HG03457 (cell line): ENCODE data around the gene TSPAN5.

Experiments used
- ATAC-seq: cut with Tn5 transposase; IDR thresholded peaks from one replicate; pipeline ENCODE4 v1.9.1; 2021; ENCODE audit warnings: moderate number of reproducible peaks; ENCODE audit not compliant: unreplicated experiment

The TSPAN5 gene

GRCh38 chr4:98522062-98522461, 136.3 kb downstream of the TSPAN5 start:
- no peak for ATAC-seq

GRCh38 chr4:98521486-98521885, 136.9 kb downstream of the TSPAN5 start:
- ATAC-seq: no peak

GRCh38 chr4:98519268-98519977, 139.0 kb downstream of the TSPAN5 start:
- ATAC-seq: no peak

- ATAC-seq: peak; percentile 98
Observed at GRCh38 chr4:98518559-98519267, 139.7 kb downstream of the TSPAN5 start.

DNA sequence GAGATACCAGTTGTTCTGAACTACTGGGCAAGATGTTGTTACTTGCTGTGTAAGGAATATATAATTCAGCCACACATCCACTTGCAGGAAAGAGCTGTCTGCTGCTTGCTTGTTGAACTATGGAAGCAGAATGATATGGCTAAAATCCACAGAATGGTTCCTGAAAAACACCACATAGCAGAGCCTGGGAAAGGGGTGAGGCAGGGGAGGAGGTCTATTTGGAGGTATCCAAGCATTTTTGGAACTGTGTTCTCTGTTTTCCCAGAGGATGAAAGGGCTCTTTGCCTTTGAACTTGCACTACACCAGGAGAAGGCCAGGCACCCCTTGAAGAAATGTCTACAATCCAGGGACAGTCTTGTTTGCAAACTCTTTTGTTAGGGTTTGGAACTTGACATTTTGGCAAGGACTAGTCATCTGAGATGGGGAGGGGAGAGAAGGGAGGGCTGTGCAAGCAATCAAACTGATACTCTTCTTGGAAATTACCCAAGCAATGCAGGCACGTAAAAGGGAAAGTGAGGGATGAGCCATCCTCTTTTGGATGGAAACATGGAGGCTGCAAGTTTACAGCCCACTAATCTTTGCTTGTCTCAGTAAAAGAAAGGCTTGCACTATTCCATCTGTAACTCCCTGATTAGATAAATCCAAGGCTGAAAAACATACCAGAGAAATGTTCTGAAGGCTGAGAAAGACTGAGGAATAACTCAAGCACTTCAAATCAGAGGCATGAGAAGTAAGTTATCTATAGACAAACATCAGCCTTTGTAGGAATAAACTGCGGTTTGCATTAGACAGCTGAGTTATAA, 141.0 kb downstream of the TSPAN5 start:
- ATAC-seq: no peak

GRCh38 chr4:98516441-98517217, 141.8 kb downstream of the TSPAN5 start:
- no peak for ATAC-seq

GRCh38 chr4:98516042-98516440, 142.4 kb downstream of the TSPAN5 start:
- no peak for ATAC-seq

- no peak for ATAC-seq
Observed at GRCh38 chr4:98515470-98515809, 143.0 kb downstream of the TSPAN5 start.

GRCh38 chr4:98514741-98515469, 143.5 kb downstream of the TSPAN5 start:
- no peak for ATAC-seq

GRCh38 chr4:98512918-98513317, 145.5 kb downstream of the TSPAN5 start:
- no peak for ATAC-seq

DNA sequence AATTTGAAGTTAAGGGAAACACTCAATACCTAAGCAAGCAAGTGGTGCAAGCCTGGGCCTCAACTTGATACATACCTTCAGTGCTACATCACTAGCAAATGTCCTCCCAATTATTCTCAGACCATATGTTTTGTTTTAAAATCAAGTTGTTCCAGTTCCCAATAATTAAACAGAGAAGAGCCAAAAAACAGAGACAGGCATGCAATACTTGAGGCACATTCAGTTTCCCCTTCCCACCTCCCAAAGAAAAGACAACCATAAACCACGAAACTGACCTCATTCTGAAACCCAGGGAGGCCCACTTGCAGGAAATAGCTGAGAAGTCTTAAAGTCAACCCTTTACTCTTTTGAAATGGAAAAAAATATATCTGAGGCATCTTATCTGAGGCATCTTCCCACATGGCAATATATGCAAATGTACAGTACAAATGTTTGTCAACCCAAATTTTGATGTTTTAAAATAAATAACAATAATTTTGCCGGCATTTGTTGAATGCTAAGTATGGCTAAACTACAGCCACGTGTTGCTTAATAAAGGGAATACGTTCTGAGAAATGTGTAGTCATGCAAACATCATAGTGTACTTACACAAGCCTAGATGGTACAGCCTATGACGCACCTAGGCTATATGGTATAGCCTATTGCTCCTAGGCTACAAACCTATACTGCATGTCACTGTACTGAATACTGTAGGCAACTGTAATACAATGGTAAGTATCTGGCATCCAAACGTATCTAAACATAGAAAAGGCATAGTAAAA, 147.5 kb downstream of the TSPAN5 start:
- ATAC-seq: no peak

- ATAC-seq: no peak
Observed at GRCh38 chr4:98510340-98510739, 148.1 kb downstream of the TSPAN5 start.

DNA sequence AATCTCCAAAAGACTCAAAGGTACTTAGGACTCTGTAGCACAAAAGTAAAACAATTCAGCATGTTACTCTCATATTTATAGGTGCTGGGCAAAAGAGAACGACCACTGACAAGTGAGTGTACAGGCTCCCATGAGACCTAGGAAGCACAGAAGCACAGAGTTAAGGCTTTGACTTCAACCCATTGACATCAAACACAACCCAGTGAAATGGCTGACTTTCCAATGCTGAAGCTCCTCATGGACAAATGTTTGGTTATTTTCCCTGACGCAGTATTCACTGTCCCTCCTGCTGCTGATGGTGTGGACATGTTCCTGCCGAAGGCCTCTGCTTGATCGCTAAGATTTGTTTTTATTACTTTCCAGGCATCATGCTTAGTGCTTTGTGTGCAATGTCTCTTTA, 148.7 kb downstream of the TSPAN5 start:
- no peak for ATAC-seq

DNA sequence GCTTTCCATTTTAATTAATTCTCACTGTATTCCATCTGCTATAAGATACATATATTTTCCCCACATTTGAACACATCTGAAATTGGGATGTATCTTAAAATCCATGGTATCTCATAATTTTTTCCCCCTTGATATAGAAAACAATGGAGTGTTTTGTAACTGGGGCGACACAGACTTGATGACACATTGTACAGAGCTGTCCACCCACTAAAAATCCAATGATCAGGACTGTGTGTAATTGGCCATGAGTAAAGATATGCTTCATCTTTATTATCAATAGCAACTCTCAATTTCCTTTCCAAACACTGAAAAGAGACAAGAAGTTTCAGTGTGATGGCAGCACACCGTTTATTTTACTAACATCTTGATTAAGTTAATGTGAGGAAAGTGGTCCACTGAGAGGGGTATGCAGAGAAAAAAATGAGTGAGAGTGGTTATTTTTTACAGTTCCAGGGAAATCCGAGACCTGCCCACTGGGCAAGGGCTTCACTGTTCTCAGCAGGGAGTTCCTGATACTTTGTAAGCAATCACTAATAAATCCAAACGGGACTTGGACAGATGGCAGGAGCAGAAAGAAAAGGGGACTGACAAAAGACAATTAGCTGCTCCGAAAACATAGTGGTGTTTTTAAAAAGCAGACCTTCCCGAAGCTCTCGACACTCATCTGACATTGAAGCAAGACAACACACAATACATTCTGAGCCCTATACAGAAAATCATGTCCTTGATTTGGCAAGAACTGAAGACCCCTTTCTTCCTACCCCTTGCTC, 149.4 kb downstream of the TSPAN5 start:
- ATAC-seq: no peak

GRCh38 chr4:98508248-98508647, 150.2 kb downstream of the TSPAN5 start:
- no peak for ATAC-seq

- ATAC-seq: no peak
Observed at GRCh38 chr4:98507299-98507698, 151.1 kb downstream of the TSPAN5 start.

DNA sequence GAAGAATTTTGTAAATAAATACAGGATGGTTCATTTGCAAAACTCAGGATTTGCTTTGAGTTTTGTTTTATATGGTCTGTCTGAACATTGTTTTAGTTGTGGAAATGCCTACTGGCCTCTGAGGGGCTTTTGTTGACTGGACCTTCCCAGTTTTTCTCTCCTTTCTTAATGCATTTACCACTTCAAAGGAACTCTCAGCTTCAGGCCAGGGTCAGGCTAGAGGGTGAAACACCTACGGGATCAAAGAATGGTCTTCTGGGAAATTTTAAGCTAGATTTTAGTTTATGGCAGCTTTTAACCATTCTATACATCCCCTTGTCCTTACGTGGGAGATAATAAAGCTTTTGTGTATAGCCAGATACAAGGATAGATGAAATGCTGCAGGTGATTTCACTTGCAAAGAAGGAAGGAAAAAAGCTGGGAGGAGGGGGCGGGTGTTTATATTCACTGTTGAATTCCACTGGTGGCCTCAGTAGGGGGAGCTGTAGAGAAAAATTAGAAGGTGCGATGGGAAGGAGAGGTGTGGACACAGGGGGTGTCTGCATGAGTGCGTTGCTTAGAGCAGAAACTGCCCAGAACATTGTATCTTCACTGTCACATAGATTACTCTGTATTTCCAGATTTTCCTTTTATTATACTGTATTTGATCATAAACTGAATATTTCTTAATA, 151.8 kb downstream of the TSPAN5 start:
- ATAC-seq: no peak

GRCh38 chr4:98505992-98506391, 152.4 kb downstream of the TSPAN5 start:
- no peak for ATAC-seq
